ENCODE measurements around the gene EFEMP1. TPM values are rescaled to one million over a fixed set of nuclear protein-coding genes. Genes with fewer than 3 reads are reported as not detected.
A peak's percentile ranks its signal among the peaks of the same experiment; 100 is the strongest.

The EFEMP1 gene
- total RNA-seq, 1 donor, result 1,564 TPM

- H3K4me2 ChIP-seq (ENCODE audit: insufficient read depth, low read length), result peak overlapping the region; percentile 33
- H3K27ac ChIP-seq (ENCODE audit: low read depth, low read length), result peak overlapping the region; percentile 56
- TF ChIP-seq, protein P1, sequence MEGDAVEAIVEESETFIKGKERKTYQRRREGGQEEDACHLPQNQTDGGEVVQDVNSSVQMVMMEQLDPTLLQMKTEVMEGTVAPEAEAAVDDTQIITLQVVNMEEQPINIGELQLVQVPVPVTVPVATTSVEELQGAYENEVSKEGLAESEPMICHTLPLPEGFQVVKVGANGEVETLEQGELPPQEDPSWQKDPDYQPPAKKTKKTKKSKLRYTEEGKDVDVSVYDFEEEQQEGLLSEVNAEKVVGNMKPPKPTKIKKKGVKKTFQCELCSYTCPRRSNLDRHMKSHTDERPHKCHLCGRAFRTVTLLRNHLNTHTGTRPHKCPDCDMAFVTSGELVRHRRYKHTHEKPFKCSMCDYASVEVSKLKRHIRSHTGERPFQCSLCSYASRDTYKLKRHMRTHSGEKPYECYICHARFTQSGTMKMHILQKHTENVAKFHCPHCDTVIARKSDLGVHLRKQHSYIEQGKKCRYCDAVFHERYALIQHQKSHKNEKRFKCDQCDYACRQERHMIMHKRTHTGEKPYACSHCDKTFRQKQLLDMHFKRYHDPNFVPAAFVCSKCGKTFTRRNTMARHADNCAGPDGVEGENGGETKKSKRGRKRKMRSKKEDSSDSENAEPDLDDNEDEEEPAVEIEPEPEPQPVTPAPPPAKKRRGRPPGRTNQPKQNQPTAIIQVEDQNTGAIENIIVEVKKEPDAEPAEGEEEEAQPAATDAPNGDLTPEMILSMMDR (IDR thresholded peaks at IDR 0.05; ENCODE audit: extremely low read depth, low read depth, low read length), result peak; percentile 80
- no peaks in the 10 kb centered on the region for H3K79me2 ChIP-seq (ENCODE audit: insufficient read depth, low read length)
- peak overlapping the region; percentile 58 for H2AFZ ChIP-seq (ENCODE audit: low read length)
- no peaks in the 10 kb centered on the region for H3K27me3 ChIP-seq (ENCODE audit: insufficient read depth, low read length)
- H3K9me3 ChIP-seq (ENCODE audit: low read depth, low read length), result no peaks in the 10 kb centered on the region
- no peaks in the 10 kb centered on the region for H3K36me3 ChIP-seq (ENCODE audit: insufficient read depth, low read length)
- H3K4me3 ChIP-seq (ENCODE audit: insufficient read depth, low read length), result no peak overlapping the region
- no peaks in the 10 kb centered on the region for H4K20me1 ChIP-seq (ENCODE audit: insufficient read depth, low read length)
- H3K4me1 ChIP-seq (ENCODE audit: insufficient read depth, low read length), result peaks cover 41% of the 10 kb centered on the region
- DNase-seq (ENCODE audit: insufficient read length, low spot score, missing footprints), result no peak
These were observed 37.8 kb upstream of the EFEMP1 start for GRCh38 chr2:55961318-55961911.

DNA sequence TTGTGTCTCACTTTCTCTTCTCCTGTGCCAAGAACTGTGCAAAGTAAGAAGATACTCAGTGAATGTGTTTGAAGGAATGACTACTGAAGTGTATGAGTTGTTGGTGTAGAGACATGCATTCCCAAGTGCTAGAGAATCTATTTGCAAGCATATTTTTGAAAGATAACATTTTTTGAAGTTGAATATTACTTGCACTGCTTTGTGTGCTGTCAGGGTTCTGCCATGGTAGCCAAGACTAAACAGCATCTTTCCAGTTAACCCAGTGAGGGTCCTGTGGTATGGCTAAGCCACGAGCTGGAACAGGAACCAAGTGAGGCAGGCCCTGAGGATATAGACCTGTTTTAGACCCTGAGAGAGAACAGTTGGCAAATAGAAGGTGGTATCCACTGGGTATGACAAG, 35.2 kb upstream of the EFEMP1 start:
- peak overlapping the region; percentile 71 for H3K4me2 ChIP-seq (ENCODE audit: insufficient read depth, low read length)
- TF ChIP-seq, protein P1 (IDR thresholded peaks at IDR 0.05; ENCODE audit: extremely low read depth, low read depth, low read length), result no peak
- H4K20me1 ChIP-seq (ENCODE audit: insufficient read depth, low read length), result no peaks in the 10 kb centered on the region
- no peaks in the 10 kb centered on the region for H3K36me3 ChIP-seq (ENCODE audit: insufficient read depth, low read length)
- H3K4me3 ChIP-seq (ENCODE audit: insufficient read depth, low read length), result no peak overlapping the region
- peak overlapping the region; percentile 69 for H3K27ac ChIP-seq (ENCODE audit: low read depth, low read length)
- H3K27me3 ChIP-seq (ENCODE audit: insufficient read depth, low read length), result no peaks in the 10 kb centered on the region
- no peak for DNase-seq (ENCODE audit: insufficient read length, low spot score, missing footprints)
- peak overlapping the region; percentile 4 for H2AFZ ChIP-seq (ENCODE audit: low read length)
- peaks cover 49% of the 10 kb centered on the region for H3K4me1 ChIP-seq (ENCODE audit: insufficient read depth, low read length)
- H3K79me2 ChIP-seq (ENCODE audit: insufficient read depth, low read length), result no peaks in the 10 kb centered on the region
- no peaks in the 10 kb centered on the region for H3K9me3 ChIP-seq (ENCODE audit: low read depth, low read length)

DNA sequence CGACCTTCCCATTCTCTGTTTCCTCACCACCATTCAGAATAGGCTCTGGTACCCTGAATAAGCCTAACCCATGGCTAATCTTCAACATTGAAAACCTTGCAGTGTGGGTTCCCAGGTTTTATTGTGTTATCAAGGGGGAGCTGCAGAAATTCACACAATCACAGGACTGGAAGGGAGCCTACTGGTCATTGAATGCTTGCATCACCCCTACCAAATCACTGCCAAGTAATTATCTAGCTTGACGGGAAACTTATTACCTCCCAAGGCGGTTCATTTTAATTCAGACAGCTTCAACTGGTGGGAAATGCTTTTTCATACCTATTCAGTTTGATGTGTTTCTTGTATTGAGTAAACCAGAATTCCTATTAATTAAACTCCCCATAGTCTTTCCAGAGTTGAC, 33.6 kb upstream of the EFEMP1 start:
- Histone ChIP-seq H3K79me2 (ENCODE audit: insufficient read depth, low read length) (no peaks in the 10 kb centered on the region), H3K36me3 (ENCODE audit: insufficient read depth, low read length) (no peaks in the 10 kb centered on the region), H4K20me1 (ENCODE audit: insufficient read depth, low read length) (no peaks in the 10 kb centered on the region), H3K4me3 (ENCODE audit: insufficient read depth, low read length) (no peak overlapping the region), H3K27ac (ENCODE audit: low read depth, low read length) (no peak overlapping the region), H3K4me2 (ENCODE audit: insufficient read depth, low read length) (no peak overlapping the region), H2AFZ (ENCODE audit: low read length) (no peak overlapping the region), H3K4me1 (ENCODE audit: insufficient read depth, low read length) (peaks cover 51% of the 10 kb centered on the region), H3K27me3 (ENCODE audit: insufficient read depth, low read length) (no peaks in the 10 kb centered on the region), H3K9me3 (ENCODE audit: low read depth, low read length) (no peaks in the 10 kb centered on the region)
- TF ChIP-seq, protein P1 (IDR thresholded peaks at IDR 0.05; ENCODE audit: extremely low read depth, low read depth, low read length), result no peak
- no peak for DNase-seq (ENCODE audit: insufficient read length, low spot score, missing footprints)

GRCh38 chr2:55954306-55955035, 30.9 kb upstream of the EFEMP1 start:
- Histone ChIP-seq H3K36me3 (ENCODE audit: insufficient read depth, low read length) (no peaks in the 10 kb centered on the region), H3K27me3 (ENCODE audit: insufficient read depth, low read length) (no peaks in the 10 kb centered on the region), H2AFZ (ENCODE audit: low read length) (no peak overlapping the region), H3K9me3 (ENCODE audit: low read depth, low read length) (no peaks in the 10 kb centered on the region), H3K79me2 (ENCODE audit: insufficient read depth, low read length) (no peaks in the 10 kb centered on the region), H3K4me3 (ENCODE audit: insufficient read depth, low read length) (peak overlapping the region; percentile 41), H4K20me1 (ENCODE audit: insufficient read depth, low read length) (no peaks in the 10 kb centered on the region), H3K27ac (ENCODE audit: low read depth, low read length) (peak overlapping the region; percentile 78), H3K4me1 (ENCODE audit: insufficient read depth, low read length) (peaks cover 45% of the 10 kb centered on the region), H3K4me2 (ENCODE audit: insufficient read depth, low read length) (peak overlapping the region; percentile 77)
- TF ChIP-seq, protein P1 (IDR thresholded peaks at IDR 0.05; ENCODE audit: extremely low read depth, low read depth, low read length), result no peak
- no peak for DNase-seq (ENCODE audit: insufficient read length, low spot score, missing footprints)
